Gastroesophageal sphincter (tissue), 3 donors: Measurements from ENCODE around the gene MAFF.

Experiments
- EP300 ChIP-seq: sonication (generic); formaldehyde crosslinking; IDR thresholded peaks from one replicate; pipeline ENCODE4 v1.6.1; 2017; ENCODE audit warnings: antibody characterized with exemption, mild to moderate bottlenecking
- POLR2A ChIP-seq, 2 donors: fragments of 450-650 bp; IDR thresholded peaks; one replicate each; pipeline ENCODE4 v1.6.1; 2017; ENCODE audit warnings: antibody characterized with exemption in 2 of 2, mild to moderate bottlenecking in 2 of 2, moderate library complexity in 1 of 2
- POLR2AphosphoS5 ChIP-seq: sonication (generic); formaldehyde crosslinking; IDR thresholded peaks from one replicate; pipeline ENCODE4 v1.6.1; 2017; ENCODE audit warnings: antibody characterized with exemption
- TF ChIP-seq, protein P1 (sequence below), 4 experiments: fragments of 200-600 bp in 2 of 4; fragments of 450-650 bp in 2 of 4; sonication (generic) in 1 of 4; IDR thresholded peaks; one replicate each; pipeline ENCODE4 v1.5.1; 2017 to 2019; ENCODE audit warnings: antibody characterized with exemption in 4 of 4, mild to moderate bottlenecking in 2 of 4, moderate library complexity in 2 of 4

GRCh38 chr22:38238519-38239071 is 36.8 kb downstream of the MAFF start:
- TF ChIP-seq, protein P1, sequence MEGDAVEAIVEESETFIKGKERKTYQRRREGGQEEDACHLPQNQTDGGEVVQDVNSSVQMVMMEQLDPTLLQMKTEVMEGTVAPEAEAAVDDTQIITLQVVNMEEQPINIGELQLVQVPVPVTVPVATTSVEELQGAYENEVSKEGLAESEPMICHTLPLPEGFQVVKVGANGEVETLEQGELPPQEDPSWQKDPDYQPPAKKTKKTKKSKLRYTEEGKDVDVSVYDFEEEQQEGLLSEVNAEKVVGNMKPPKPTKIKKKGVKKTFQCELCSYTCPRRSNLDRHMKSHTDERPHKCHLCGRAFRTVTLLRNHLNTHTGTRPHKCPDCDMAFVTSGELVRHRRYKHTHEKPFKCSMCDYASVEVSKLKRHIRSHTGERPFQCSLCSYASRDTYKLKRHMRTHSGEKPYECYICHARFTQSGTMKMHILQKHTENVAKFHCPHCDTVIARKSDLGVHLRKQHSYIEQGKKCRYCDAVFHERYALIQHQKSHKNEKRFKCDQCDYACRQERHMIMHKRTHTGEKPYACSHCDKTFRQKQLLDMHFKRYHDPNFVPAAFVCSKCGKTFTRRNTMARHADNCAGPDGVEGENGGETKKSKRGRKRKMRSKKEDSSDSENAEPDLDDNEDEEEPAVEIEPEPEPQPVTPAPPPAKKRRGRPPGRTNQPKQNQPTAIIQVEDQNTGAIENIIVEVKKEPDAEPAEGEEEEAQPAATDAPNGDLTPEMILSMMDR (IDR thresholded peaks at IDR 0.05): no peak
- TF ChIP-seq POLR2A (IDR thresholded peaks at IDR 0.05) (no peak), EP300 (no peak), POLR2AphosphoS5 (no peak)
